Mesendoderm (in vitro differentiated cells): ENCODE results near the gene TTBK2.

Experiments used
- DNase-seq: peaks from one replicate; pipeline ENCODE4 v3.0.0; 2013
- H2AK5ac ChIP-seq: 2 replicates; pipeline ENCODE4 v1.6.1; 2013; ENCODE audit warnings: low read length, inconsistent platforms
- H2BK120ac ChIP-seq: 2 replicates; pipeline ENCODE4 v1.6.1; 2013; ENCODE audit warnings: low read depth, mild to moderate bottlenecking, low read length, moderate library complexity, mixed read lengths
- H2BK15ac ChIP-seq: replicated peaks from 2 replicates; pipeline ENCODE4 v1.6.1; 2013; ENCODE audit warnings: low read depth, mild to moderate bottlenecking, moderate library complexity
- H2BK5ac ChIP-seq: 2 replicates; pipeline ENCODE4 v1.6.1; 2013; ENCODE audit warnings: low read length, inconsistent platforms
- H3K18ac ChIP-seq: 2 replicates; pipeline ENCODE4 v1.6.1; 2013; ENCODE audit warnings: mild to moderate bottlenecking, low read length, mixed read lengths
- H3K23ac ChIP-seq: one replicate; pipeline ENCODE4 v1.6.1; 2013; ENCODE audit warnings: low read length
- H3K27ac ChIP-seq: 2 replicates; pipeline ENCODE4 v1.5.1; 2013; ENCODE audit warnings: low read depth, mild to moderate bottlenecking, inconsistent platforms, low read length, moderate library complexity
- H3K27me3 ChIP-seq: 2 replicates; pipeline ENCODE4 v1.6.1; 2013; ENCODE audit warnings: low read length, control low read depth, mild to moderate bottlenecking, inconsistent platforms; ENCODE audit not compliant: insufficient read depth, poor library complexity
- H3K36me3 ChIP-seq: 2 replicates; pipeline ENCODE4 v1.6.1; 2013; ENCODE audit warnings: low read length, inconsistent platforms; ENCODE audit not compliant: control insufficient read depth, insufficient read depth
- H3K4ac ChIP-seq: one replicate; pipeline ENCODE4 v1.6.1; 2013; ENCODE audit warnings: low read depth, mild to moderate bottlenecking, low read length, moderate library complexity
- H3K4me1 ChIP-seq: 2 replicates; pipeline ENCODE4 v1.6.1; 2013; ENCODE audit warnings: low read depth, low read length, inconsistent platforms; ENCODE audit not compliant: control insufficient read depth
- H3K4me2 ChIP-seq: 2 replicates; pipeline ENCODE4 v1.6.1; 2013; ENCODE audit warnings: low read length
- H3K4me3 ChIP-seq: 2 replicates; pipeline ENCODE4 v1.5.1; 2013; ENCODE audit warnings: mild to moderate bottlenecking, low read length
- H3K56ac ChIP-seq: one replicate; pipeline ENCODE4 v1.6.1; 2013; ENCODE audit warnings: low read length
- H3K79me1 ChIP-seq: 2 replicates; pipeline ENCODE4 v1.6.1; 2013; ENCODE audit warnings: low read length, inconsistent platforms
- H3K79me2 ChIP-seq: 2 replicates; pipeline ENCODE4 v1.6.1; 2013; ENCODE audit warnings: mild to moderate bottlenecking, low read length; ENCODE audit not compliant: control insufficient read depth, insufficient read depth
- H3K9ac ChIP-seq: 2 replicates; pipeline ENCODE4 v1.6.1; 2013; ENCODE audit warnings: low read length, inconsistent platforms
- H4K5ac ChIP-seq: one replicate; pipeline ENCODE4 v1.6.1; 2013; ENCODE audit warnings: low read length
- H4K8ac ChIP-seq: one replicate; pipeline ENCODE4 v1.6.1; 2013; ENCODE audit warnings: low read depth, mild to moderate bottlenecking, control low read depth, low read length, moderate library complexity
- WGBS: extraction: QIAGEN DNeasy Blood & Tissue Kit; methylation state at CpG from one replicate; pipeline ENCODE4 v1.1.7; 2013; ENCODE audit warnings: low lambda C conversion rate, missing lambda C conversion rate; ENCODE audit not compliant: insufficient coverage; ENCODE audit errors: extremely low coverage; 5-methylcytosine and 5-hydroxymethylcytosine counted together

TTBK2 gene

DNA sequence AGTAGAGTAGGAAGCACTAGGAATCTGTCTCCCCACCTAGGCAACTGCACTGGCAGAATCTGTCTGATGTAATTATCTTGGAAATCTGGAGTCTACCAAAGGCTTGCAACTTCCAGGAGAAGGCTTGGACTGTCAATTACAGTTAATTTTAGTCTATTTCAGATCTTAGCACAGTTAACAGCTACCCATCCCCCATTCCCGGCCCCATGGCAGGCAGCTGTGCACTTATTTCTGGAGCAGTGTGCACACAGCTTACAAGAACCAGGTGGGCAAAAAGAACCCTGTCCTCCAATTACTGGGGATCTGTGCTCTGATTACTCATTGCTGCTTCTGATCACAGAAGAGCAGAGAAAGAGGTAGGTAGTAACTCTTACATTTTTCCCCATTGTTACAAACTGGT, 171.3 kb downstream of the TTBK2 start:
- H3K27ac ChIP-seq: no peak overlapping the region
- H2AK5ac ChIP-seq: no peak overlapping the region
- no peaks in the 10 kb centered on the region for H3K79me2 ChIP-seq
- H2BK120ac ChIP-seq: no peak overlapping the region
- H3K4me2 ChIP-seq: no peak overlapping the region
- no peak overlapping the region for H3K4ac ChIP-seq
- H4K5ac ChIP-seq: no peak overlapping the region
- no peak overlapping the region for H3K9ac ChIP-seq
- no peaks in the 10 kb centered on the region for H3K4me1 ChIP-seq
- H2BK15ac ChIP-seq: no peak overlapping the region
- WGBS: no CpG with 5 or more reads among the region's 1 CpG
- H3K36me3 ChIP-seq: no peaks in the 10 kb centered on the region
- H2BK5ac ChIP-seq: no peak overlapping the region
- H3K79me1 ChIP-seq: no peaks in the 10 kb centered on the region
- no peak overlapping the region for H3K4me3 ChIP-seq
- H3K27me3 ChIP-seq: no peaks in the 10 kb centered on the region
- H3K18ac ChIP-seq: no peak overlapping the region
- H3K23ac ChIP-seq: no peak overlapping the region
- H4K8ac ChIP-seq: no peak overlapping the region
- no peak for DNase-seq
- H3K56ac ChIP-seq: no peak overlapping the region

DNA sequence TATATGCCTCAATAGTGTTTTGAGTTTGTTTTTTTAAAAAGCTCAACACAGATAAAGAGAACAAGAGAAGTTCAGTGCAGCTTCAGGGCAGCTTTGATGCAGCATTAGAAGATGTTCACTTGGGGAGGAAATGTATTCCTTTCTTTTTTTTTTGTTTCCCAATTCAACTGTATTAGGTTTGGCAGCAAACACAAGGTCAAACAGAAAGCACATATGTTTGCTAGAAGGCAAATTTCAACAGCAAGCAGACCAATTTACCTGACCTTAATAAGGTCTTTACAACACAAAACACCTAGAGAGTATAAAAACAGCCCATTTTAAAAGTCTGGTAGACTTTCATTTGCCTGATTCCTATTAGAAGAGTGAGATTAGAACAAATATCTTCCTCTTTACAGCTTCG, 176.4 kb downstream of the TTBK2 start:
- no peak overlapping the region for H2BK120ac ChIP-seq
- H3K9ac ChIP-seq: no peak overlapping the region
- H3K56ac ChIP-seq: no peak overlapping the region
- WGBS: no CpG with 5 or more reads among the region's 1 CpG
- no peak overlapping the region for H3K4me3 ChIP-seq
- H3K4ac ChIP-seq: no peak overlapping the region
- no peak overlapping the region for H2BK5ac ChIP-seq
- no peak overlapping the region for H4K5ac ChIP-seq
- no peak overlapping the region for H3K4me2 ChIP-seq
- no peaks in the 10 kb centered on the region for H3K4me1 ChIP-seq
- H3K23ac ChIP-seq: no peak overlapping the region
- no peaks in the 10 kb centered on the region for H3K27me3 ChIP-seq
- no peak for DNase-seq
- H2AK5ac ChIP-seq: no peak overlapping the region
- H3K36me3 ChIP-seq: no peaks in the 10 kb centered on the region
- no peak overlapping the region for H2BK15ac ChIP-seq
- no peaks in the 10 kb centered on the region for H3K79me2 ChIP-seq
- no peak overlapping the region for H3K27ac ChIP-seq
- H4K8ac ChIP-seq: no peak overlapping the region
- H3K79me1 ChIP-seq: no peaks in the 10 kb centered on the region
- H3K18ac ChIP-seq: no peak overlapping the region

DNA sequence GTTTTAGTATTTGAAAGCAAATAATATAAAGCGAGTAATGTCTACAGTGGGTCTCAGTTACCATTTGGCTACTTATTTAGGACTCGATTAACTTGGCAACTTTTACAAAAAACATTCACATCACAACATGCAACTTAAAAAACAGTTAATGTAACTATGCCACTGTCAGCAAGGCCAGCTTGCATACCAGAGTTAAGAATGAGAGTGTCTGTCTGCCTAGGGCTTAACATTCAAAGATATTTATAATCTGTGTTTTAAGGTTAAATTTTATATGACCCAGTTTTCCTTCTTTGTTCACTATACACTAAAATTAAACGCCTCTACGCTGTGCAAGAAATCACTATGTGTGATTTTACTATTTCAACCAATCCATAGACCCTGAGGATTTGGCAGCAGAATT, 178.4 kb downstream of the TTBK2 start:
- Histone ChIP-seq H3K18ac (no peak overlapping the region), H2AK5ac (no peak overlapping the region), H3K4me3 (no peak overlapping the region), H2BK15ac (no peak overlapping the region), H4K5ac (no peak overlapping the region), H3K27ac (no peak overlapping the region), H3K27me3 (no peaks in the 10 kb centered on the region), H3K9ac (no peak overlapping the region), H3K4me2 (no peak overlapping the region), H2BK120ac (no peak overlapping the region), H3K79me2 (no peaks in the 10 kb centered on the region), H2BK5ac (no peak overlapping the region), H3K56ac (no peak overlapping the region), H3K23ac (no peak overlapping the region), H4K8ac (no peak overlapping the region), H3K4me1 (no peaks in the 10 kb centered on the region), H3K36me3 (no peaks in the 10 kb centered on the region), H3K4ac (no peak overlapping the region), H3K79me1 (no peaks in the 10 kb centered on the region)
- no peak for DNase-seq
- no CpG with 5 or more reads among the region's 4 CpGs for WGBS

GRCh38 chr15:42741710-42742109, 178.9 kb downstream of the TTBK2 start:
- H2BK15ac ChIP-seq: no peak overlapping the region
- no peaks in the 10 kb centered on the region for H3K27me3 ChIP-seq
- no peak overlapping the region for H3K56ac ChIP-seq
- no peaks in the 10 kb centered on the region for H3K4me1 ChIP-seq
- no peak overlapping the region for H3K4ac ChIP-seq
- no peak overlapping the region for H4K5ac ChIP-seq
- H3K27ac ChIP-seq: no peak overlapping the region
- no peak overlapping the region for H4K8ac ChIP-seq
- H3K4me2 ChIP-seq: no peak overlapping the region
- no peak overlapping the region for H3K18ac ChIP-seq
- H3K4me3 ChIP-seq: no peak overlapping the region
- no peak for DNase-seq
- no peaks in the 10 kb centered on the region for H3K36me3 ChIP-seq
- H2AK5ac ChIP-seq: no peak overlapping the region
- WGBS: no CpG with 5 or more reads among the region's 2 CpGs
- H3K23ac ChIP-seq: no peak overlapping the region
- H2BK5ac ChIP-seq: no peak overlapping the region
- H3K79me2 ChIP-seq: no peaks in the 10 kb centered on the region
- H3K79me1 ChIP-seq: no peaks in the 10 kb centered on the region
- H3K9ac ChIP-seq: no peak overlapping the region
- no peak overlapping the region for H2BK120ac ChIP-seq

DNA sequence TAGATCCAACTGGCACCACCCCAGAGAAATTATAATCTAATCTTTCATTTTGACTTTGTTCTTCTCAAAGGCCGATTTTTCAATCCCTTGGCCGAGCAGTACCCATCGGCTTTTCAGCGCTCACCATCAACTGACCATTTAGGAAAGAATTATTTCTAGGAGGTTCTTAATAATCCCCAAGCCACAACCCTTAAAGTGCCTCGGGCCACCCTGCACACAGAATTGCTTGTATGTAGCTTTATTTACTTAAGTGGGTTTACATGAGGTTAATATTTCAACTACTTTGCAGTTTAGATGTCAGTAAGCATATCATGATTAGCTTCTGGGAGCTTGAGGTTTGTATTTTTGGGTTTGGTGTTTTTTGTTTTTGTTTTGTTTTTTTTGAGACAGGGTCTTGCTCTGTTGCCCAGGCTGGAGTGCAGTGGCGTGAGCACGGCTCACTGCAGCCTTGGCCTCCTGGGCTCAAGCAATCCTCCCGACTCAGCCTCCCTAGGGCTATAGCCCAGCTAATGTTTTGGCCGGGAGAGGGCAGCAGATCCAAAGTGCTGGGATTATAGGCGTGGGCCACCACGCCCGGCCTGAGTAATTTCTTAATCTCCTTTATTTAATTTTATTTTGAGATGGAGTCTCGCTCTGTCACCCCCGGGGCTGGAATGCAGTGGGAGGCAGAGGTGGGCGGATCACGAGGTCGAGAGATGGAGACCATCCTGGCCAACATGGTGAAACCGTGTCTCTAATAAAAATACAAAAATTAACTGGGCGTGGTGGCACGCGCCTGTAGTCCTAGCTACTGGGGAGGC, 182.8 kb downstream of the TTBK2 start:
- Histone ChIP-seq H3K4ac (no peak overlapping the region), H3K56ac (peak overlapping the region; percentile 93), H2AK5ac (no peak overlapping the region), H3K27ac (peak overlapping the region; percentile 63), H3K27me3 (no peaks in the 10 kb centered on the region), H2BK120ac (no peak overlapping the region), H3K79me2 (peaks cover 2% of the 10 kb centered on the region), H3K4me2 (peak overlapping the region; percentile 84), H3K36me3 (peaks cover 6% of the 10 kb centered on the region), H3K18ac (no peak overlapping the region), H3K4me1 (peaks cover 4% of the 10 kb centered on the region), H4K8ac (peak overlapping the region; percentile 30), H3K9ac (peak overlapping the region; percentile 95), H4K5ac (peak overlapping the region; percentile 91), H3K4me3 (no peak overlapping the region), H3K23ac (no peak overlapping the region), H3K79me1 (peaks cover 3% of the 10 kb centered on the region), H2BK15ac (no peak overlapping the region), H2BK5ac (no peak overlapping the region)
- no CpG with 5 or more reads among the region's 21 CpGs for WGBS
- DNase-seq: peak; percentile 6
